HG03432 (cell line): ENCODE results near the gene SF1.

ENCODE experiments used
- ATAC-seq: cut with Tn5 transposase; IDR thresholded peaks from one replicate; pipeline ENCODE4 v1.9.1; 2021; ENCODE audit warnings: mild to moderate bottlenecking, moderate library complexity; ENCODE audit not compliant: unreplicated experiment

The SF1 gene

DNA sequence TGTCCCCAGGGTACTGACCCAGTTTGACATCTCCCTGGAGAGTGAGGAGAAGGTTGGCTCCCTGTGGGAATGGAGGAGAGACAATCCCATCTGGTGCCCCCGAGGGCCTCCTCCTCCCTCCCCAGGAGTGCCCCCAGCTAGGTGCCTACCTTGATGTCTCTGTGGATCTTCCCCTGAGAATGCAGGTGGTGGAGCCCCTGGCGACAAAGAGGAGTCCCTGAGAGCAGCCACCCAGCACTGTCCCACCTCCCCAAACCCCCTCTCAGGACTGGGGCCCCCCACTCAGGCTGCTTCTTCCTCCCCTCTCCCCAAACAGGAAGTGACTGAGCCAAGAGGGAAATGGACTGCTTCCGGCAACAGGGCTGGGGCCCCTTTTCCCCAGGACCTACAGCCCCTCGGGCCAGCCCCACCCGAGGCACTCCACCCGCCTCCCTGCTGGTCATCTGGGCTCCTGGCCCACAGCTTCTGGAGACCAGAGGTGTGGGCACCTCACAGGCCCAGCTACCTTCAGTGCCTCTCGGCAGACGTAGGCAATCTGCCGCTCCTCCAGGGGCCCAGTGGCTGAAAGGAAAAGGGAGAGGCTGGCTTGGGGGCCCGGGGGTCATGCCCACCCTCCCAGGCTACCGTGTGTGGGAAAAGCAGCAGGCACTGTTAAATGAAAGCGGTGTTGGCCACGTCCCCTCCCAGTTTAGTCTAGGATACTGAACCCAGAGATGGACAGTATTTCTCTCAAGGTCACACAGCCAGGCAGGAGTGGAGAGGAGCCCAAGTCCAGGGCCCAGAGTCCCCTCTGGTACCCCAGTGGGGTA, 23.4 kb upstream of the SF1 start:
- ATAC-seq: no peak

DNA sequence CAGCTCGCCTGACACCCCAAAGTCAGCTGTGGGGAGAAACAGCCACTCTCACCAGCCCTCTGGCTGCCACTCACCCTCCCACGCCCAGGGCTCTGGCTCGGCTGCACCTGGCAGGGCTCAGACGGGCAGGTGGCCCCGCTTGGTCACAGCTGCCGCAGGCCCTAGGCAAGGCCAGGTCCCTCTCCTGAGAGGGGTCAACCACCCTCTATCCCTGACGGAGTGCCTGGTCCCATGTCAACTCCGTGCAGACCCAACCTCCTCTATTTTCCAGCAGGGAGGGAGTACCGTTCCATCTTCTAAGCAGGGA, 22.8 kb upstream of the SF1 start:
- no peak for ATAC-seq

DNA sequence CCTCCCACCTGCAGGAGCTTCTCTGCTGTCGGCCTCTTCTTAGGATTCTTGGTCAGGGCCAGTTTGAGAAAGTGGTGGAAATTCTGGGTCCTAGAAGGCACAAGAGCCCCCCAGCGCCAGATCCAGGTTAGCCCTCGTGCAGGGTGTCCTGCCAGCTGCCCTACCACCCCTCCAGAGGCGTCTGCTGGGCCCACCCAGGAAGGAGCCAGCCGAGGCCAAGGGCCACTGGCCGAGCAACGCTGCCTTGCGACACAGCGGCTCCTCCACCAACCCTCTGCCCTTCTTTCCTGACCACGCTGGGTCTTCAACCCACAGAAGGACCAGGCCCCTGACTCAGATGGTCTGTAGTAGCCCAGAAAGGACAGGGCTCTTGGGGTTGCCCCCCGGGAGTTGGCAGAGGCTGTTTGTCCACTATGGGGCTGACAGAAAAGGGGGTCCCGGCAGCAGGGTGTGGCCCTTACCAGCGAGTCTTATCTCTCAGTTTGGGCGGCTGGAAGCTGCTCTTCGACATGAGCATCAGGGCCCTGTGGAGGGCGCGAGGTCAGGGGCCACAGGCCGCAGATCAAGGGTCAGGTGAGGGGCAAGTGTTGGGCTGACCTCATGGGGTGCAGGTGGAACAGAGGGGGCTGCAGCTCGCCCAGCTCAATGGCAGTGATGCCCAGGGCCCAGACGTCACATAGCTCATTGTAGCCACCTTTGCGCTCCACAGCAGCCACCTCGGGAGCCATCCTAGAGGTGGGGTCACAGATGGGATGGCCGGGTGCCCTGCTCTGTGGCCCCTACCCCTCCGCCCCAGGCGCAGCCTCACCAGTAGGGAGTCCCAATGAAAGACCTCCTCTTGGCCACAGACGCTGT, 22.2 kb upstream of the SF1 start:
- no peak for ATAC-seq

DNA sequence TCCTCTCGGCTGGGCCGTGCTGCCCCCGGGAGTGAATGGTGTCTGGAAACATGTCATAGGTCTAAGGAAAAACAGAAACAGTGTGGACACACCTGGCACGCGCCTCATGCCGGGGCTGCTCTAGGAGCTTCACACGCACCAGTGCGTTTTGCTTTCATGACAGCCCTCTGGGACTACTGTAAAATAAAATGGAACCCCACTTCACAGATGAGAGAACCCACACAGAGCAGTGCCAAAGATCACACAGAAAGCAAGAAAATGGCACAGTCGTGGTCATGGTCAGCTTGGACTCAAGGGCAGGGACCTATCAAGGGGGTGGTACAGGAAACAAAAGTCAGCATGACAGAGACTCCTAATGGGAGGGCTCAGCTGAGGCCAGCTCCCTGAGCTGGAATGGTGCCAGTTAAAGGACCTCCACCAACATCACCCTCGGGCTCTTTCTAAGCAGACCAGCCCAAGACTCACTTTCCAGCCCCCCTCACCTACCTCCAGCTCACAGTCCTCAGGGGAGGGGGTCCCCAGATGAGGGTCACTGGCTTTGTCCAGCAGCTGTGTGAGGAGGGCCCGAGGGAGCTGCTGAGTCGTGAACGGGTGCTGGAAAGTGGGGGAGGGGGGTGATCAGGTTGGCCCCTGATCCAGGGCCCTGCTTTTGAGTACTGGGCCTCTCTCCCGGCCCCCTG, 21.4 kb upstream of the SF1 start:
- ATAC-seq: no peak

DNA sequence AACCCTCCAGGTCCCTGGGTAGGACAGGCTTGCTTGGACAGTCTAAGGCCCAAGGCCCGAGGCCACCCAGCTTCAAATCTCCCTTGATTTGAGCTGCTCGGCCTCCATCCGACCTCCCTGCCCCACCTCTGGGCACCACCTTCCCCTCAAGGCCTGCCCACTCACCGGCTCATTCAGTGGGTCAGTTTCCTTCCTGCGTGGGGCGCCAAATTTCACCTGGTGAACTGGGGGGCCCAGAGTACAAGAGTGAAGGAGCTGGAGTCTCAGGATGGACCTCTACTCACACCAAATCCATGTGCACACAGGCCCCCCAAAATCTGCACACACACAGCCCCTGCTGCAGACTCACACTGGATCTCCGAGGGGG, 20.9 kb upstream of the SF1 start:
- no peak for ATAC-seq

DNA sequence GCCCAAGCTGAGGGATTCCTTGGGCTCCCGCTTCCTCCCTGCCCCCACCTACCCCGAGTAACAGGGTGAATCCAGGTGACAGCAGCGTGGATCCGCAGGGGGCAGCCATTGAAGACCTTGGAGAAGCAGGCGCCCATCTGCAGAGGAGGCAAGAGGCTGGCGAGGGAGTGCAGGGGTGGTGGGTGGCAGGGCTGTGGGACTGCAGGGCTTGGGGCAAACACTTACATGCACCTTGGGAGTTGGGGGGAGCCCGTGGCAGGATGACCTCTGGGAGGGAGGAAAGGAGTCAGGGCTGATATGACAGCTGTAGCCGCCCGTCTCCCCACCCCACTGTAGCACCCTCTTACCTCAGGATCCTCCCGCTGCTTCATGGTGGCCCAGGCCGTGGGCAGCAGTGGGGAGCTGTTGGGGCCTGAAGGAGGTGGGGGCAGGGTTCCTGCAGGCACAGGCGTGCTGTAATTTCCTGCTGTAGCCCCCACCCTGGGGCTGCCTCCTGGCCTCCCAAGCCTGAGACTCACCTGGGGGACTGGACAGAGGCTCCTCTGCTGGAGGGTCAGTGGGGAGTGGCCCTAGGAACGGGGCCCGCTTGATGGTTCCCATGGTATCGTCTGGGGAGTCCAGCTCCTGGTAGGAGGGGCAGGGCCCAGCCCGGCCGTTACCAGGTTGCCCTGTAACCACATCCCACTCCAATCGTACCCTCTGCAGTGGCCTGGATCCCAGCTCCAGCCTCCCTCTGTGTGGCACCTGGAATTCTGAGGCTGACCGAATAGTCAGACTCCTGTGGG, 18.6 kb upstream of the SF1 start:
- no peak for ATAC-seq

DNA sequence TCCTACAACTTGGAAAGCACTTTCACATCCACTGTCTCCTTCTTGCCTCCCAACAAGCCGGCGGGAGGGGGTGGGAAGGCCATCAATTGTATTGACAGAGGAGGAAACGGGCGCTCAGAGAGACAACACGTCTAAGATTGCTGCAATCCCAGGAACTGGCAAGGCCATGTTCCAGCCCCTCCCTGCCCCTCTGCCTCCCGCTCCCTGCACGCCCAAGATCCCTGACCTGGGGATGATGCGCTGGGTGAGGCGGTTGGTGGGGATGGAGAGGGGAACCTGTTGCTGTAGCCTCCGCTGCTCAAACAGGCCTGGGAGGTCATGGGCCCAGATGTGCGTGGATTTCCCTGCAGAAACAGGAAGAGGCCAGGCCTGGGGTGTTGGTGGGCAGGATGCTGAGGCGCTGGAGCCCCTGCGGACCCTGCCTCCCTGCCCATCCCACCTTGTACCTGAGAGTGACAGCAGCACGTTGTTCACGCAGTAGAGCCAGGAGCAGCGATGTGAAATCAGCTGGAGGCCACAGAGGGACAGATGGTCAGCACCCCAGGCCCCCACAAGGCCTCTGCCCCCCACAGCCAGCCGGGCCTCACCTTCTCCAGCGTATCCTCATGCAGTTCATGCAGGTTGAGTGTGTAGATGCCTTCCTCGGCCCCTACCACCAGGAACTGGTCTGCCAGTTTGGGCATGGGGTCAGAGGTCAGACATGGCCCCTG, 17.9 kb upstream of the SF1 start:
- ATAC-seq: no peak

DNA sequence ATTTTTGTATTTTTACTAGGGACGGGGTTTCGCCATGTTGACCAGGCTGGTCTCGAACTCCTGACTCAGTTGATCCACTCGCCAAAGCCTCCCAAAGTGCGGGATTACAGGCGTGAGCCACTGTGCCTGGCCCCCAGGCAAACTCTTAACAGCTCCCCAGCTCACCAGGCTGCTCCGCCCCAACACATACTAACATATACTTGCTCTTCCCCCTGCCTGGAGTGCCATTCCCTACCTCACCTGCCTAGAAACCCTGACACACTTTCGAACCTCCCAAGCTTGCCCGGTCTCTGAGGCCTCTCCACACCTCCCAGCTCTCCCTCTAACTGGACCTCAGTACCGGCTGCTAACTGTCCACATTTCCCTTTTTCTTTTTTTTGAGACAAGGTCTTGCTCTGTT, 16.2 kb upstream of the SF1 start:
- no peak for ATAC-seq

DNA sequence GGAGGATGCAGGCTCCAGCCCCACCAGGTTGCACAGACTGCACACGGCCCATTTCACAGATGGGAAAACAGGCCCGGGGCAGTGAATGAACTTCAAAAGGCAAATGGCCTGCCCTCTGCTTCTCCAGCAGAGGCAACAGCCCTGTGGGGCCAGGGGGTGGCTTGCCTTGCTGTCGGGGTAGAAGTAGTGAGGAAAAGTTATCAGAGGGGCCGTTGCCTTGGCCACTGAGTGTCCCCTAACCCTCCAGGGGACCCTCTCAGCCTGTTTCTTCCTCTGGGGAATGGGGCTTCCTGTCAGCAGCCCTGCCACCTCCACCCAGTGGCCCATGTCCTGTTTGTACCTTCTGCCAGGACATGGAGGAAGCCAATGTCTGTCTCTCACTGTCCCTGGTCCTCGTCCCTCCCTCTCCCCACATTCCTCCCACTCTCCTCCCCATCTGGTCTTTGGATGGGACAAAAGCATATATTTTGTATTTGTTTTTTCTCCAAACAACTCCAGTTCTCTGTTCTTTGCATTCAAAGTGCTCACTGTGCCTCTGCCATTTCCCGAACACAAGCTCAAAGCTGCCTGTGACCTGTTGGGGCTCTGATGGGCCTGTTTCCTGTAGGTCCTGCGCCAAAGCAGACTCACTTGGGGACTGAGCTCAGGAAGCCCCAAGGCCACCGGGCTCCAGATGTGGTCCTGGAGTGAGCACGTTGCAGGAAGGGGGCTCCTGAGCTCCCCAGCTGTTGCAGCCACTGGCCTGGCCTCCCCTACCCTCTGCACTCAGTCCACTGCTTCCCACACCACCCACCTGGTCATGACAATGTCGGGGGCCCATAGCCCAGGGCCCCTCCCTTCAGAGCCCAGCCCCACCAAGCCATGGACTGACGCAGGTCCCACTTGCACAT, 15.2 kb upstream of the SF1 start:
- ATAC-seq: no peak

DNA sequence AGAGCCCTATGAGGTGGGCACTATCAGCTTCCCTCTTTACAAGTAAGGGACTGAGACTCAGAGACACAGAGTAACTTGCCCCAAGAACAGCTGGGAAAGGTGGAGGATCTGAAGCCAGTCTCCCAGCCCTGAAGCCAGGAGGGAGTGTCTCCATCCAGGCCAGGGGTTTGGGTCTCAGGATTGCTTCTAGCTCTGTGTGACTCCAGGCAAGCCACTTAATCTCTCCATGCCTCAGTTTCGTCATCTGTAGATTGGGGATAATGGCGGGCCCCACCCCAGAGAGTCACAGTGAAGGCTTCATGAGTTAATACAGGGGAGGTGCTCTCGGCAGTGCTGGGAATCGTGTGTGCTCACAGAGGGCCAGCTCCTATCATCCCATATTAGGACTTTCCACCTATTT, 14.1 kb upstream of the SF1 start:
- ATAC-seq: no peak

DNA sequence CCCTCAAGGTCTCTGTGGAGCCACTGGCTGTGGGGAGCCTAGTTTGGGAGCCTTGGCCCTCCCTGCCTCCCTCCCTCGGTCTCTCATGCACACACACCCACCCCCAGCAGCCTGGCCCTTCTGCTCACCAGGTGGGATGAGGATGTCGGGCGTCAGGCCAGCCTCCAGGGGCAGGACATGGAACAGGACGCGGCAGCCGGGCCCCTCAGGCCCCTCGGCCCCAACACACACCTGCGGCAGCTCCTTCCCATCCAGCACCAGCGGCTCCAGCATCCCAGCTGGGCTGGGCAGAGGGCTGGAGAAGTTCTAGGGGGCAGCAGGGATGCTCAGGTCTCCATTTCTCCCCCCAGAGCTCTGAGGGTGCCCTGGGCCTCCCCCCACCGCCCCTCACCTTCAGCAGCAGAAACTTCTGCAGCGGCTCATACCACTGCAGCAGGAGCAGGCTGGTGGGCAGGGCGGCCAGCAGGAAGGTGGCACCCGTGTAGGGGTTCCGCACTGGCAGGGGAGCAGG, 13.5 kb upstream of the SF1 start:
- no peak for ATAC-seq

DNA sequence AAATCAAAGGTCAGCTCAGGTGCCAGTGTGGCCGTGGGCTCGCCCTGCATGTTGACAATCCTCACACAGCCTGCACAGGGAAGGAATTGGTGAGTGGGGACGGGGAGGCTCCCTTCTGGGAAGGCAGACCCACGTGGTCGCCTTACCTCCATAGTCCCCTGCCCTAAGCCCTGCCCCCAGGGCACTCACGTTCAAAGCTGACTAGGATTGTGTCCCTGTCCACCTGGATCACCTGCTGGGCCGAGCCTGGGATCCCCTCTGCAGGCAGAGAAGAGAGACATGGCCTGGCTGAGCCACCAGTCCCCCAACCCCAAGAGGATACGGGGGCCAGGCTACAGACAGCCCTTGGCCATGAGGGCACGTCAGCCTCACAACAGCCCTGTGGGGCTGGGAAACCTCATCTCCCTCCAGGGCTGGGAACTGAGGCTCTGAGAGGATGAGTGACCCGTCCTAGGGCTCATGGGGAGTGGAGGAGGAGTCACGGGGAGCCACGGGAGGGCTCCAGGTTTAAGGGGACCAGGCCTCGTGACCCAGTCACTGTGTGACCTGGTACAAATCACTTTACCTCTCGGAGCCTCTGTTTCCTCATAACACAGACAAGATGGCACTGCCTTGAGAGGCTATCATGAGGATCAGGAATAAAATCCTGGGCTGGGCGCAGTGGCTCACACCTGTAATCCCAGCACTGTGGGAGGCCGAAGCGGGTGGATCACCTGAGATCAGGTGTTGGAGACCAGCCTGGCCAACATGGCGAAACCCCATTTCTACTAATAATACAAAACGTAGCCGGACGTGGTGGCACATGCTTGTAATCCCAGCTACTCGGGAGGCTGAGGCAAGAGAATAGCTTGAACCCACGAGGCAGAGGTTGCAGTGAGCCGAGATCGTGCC, 12.1 kb upstream of the SF1 start:
- no peak for ATAC-seq

DNA sequence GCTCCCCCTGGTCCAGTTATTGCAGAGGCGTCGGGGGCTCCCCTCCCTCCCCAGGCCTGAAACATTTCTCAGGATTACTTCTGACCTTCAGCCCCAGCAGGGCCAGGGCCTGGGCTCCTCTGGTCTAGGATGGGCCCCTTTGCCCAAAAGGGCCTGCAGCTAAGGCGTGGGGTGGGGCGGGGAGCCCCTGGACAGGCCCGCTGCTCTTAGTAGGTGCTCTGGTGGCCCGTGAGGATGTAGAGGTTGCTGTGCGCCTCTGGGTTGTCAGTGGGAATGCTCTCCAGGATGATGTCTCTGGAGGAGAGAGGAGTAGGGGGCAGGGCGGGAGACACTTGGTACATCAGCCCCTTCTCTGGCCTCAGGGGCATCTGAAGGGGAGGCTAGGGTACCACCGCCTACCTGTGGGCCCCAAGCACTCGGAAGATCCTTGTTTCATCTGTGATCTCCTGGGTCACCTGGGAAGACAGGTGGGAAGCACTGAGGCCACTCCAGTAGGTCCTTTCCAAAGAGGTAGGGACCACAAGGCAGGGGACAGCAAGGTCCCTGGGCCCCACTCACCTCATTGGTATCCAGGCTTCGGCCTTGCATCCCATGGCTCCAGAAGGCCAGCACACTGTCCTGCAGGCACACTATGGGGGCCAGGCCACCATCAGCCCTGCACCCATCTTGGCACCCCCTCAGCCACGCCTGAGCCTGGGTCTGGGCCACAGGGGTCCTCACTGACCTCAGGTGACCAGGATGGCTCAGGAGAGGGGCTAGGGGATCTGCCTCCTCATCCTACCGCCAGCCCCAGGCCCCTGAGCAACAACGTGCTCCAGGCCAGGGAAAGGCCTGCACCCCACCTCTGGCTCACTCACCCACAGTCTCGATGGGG, 11.2 kb upstream of the SF1 start:
- ATAC-seq: no peak

DNA sequence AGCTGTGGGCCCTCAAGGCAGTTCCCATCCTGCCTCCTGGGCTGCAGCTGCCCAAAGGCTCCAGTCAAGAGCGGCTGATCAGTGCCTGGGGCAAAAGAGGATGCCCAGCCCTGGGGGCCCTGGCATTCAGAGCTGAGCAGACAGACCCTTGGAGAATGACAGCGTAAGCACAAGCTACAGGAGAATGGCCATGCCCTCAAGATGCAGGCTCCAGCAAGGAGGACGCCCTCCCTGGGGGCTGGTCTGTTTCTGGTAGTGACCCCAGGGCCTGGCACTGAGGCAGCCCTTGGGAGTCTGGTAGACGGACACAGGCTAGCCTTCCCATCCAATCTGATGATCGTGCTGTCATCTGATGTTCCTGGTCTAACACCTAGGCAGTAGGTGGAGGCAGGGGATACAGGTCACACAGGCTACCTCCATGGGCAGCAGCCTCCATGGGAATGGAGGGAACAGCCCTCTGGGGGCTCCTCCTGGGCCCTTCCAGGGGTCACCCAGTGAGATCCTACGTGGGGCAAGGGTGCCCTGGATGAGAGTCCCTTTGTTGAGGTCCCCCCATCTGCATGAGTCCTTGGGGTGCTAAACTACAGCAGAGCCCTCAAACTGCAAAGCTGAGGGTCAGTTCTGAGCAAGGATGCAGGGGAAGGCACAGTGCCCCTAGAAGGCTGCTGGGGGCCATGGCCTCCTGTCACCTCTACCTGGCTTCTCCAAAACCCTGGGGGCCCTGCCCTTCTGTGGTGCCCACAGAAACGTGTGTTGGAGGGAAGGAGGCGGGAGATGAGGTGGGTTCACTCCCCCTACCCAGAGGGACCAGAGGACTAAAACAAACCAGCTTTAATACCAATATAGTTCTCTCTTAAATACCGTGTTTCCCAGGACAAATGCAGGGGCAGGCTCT, 10.2 kb upstream of the SF1 start:
- ATAC-seq: no peak

DNA sequence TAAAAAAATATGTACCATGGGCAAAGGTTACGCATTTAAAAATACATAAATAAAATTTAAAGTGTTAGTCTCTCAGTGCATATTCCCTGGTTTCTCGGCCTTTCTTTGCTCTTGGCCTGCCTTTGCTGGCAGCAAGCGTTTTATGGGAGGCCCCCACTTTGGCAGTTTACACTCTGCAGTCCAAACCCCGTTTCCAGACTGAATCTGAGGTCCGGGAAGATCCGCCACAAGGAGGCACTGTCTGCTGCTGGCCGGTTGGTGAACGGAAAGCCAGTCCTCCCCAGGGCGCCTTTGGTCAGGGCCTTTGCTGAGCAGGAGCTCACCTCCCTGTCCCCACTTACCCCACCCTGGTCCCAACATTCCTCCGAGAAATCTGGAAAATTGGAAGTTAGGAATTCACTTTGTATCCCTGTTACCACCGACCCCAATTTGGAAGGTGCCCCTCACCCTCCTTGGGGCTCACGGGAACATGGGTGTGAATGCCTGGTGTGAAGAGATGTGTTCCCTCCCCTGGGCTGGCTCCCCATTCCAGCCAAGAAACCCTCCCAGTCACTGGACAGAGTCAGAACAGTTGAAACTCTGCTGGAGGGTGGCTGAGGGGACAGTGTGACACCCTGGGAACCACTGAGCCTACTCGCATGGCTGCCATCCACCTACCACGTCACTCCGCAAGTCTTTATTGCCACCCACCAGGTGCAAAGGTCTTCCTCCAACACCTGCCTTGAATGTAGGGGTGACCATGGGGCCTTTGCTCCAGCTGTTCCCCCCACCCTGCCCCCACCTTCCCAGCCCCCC, 9.4 kb upstream of the SF1 start:
- ATAC-seq: no peak

DNA sequence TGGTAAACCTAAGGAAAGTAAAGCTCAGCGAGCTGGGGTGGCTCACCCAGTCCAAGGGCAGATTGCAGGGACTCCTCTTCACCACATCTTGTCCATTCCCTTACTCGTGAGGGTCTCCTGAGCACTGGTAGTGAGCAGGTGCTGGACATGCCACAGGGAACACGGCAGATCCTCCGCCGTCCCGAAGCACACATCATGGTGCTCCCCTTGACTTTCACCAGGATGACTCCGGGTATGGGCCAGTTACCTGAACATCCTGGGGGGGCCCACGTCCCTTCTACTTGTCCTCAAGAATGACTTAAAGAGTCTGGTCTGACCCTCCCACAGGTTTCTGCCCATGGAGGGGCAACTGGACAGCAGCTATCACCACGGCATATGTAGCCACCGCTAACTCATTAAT, 8.0 kb upstream of the SF1 start:
- ATAC-seq: no peak
